Stimulated activated CD4-positive, alpha-beta T cell treated with anti-CD3 and anti-CD28 coated beads, Interleukin-2, amount 100 ng/mL, for 4 hours (primary cell): ENCODE results near the gene NDUFA13.

Source experiments
- DNase-seq: peaks from one replicate; pipeline ENCODE4 v3.0.0-alpha.2; 2020; ENCODE audit warnings: low read depth

The NDUFA13 gene

GRCh38 chr19:19533841-19534240, 17.8 kb downstream of the NDUFA13 start:
- DNase-seq = no peak

GRCh38 chr19:19534556-19535265, 18.7 kb downstream of the NDUFA13 start:
- no peak for DNase-seq

GRCh38 chr19:19535311-19536191, 19.5 kb downstream of the NDUFA13 start:
- no peak for DNase-seq

- no peak for DNase-seq
Observed at GRCh38 chr19:19537075-19538048, 21.3 kb downstream of the NDUFA13 start.

GRCh38 chr19:19538061-19538784, 22.2 kb downstream of the NDUFA13 start, which contains the start of gene CILP2:
Gene CILP2 (plus strand): TSS chr19:19538265. CDS start chr19:19538350, 85 bp downstream.
- peak; percentile 18 for DNase-seq

- DNase-seq = no peak
Observed at GRCh38 chr19:19538785-19539166, 22.8 kb downstream of the NDUFA13 start.

GRCh38 chr19:19539698-19540063, 23.7 kb downstream of the NDUFA13 start:
- DNase-seq = no peak

GRCh38 chr19:19540064-19540714, 24.2 kb downstream of the NDUFA13 start:
- peak; percentile 69 for DNase-seq

GRCh38 chr19:19540715-19541515, 24.9 kb downstream of the NDUFA13 start:
- DNase-seq = peak; percentile 65

GRCh38 chr19:19541616-19542015, 25.6 kb downstream of the NDUFA13 start:
- no peak for DNase-seq

- DNase-seq = no peak
Observed at GRCh38 chr19:19542507-19542906, 26.5 kb downstream of the NDUFA13 start.

GRCh38 chr19:19543101-19543500, 27.1 kb downstream of the NDUFA13 start:
- DNase-seq = no peak

GRCh38 chr19:19543640-19544039, 27.6 kb downstream of the NDUFA13 start:
- DNase-seq = no peak

- no peak for DNase-seq
Observed at GRCh38 chr19:19544257-19544953, 28.4 kb downstream of the NDUFA13 start.

GRCh38 chr19:19544954-19545591, 29.0 kb downstream of the NDUFA13 start:
- DNase-seq = no peak

- no peak for DNase-seq
Observed at GRCh38 chr19:19545707-19546106, 29.7 kb downstream of the NDUFA13 start.

- no peak for DNase-seq
Observed at GRCh38 chr19:19546751-19547162, 30.7 kb downstream of the NDUFA13 start.

GRCh38 chr19:19547674-19548336, 31.8 kb downstream of the NDUFA13 start:
- no peak for DNase-seq
